HCT116 (cell line): ENCODE measurements around the gene PRRT1. TPM values are rescaled to one million over a fixed set of nuclear protein-coding genes. Genes with fewer than 3 reads are reported as not detected.

ENCODE experiments used
- ATAC-seq: fragments of 200-7000 bp; cut with Tn5 transposase; 2 replicates; pipeline ENCODE4 v1.9.1; 2020; ENCODE audit warnings: mild to moderate bottlenecking, moderate library complexity
- BruUV-seq: library from RNA; stranded (reverse); fragments of 400-500 nt; replicated peaks from 2 replicates; lab custom pipeline; 2021; lab: Mats Ljungman, UMichigan
- CTCF ChIA-PET: fragments of 300-600 bp; sonication (Branson Sonifier 250); formaldehyde crosslinking; loops from one replicate; lab custom pipeline; 2021; ENCODE audit warnings: antibody characterized with exemption; lab: Charles Lee
- POLR2A ChIA-PET: fragments of 300-600, 350-600 bp; sonication (Branson Sonifier 250); formaldehyde crosslinking; loops from one replicate; lab custom pipeline; 2021; ENCODE audit warnings: antibody characterized with exemption; lab: Charles Lee
- RAD21 ChIA-PET, 2 experiments: fragments of 300-600 bp; sonication (Branson Sonifier 250); formaldehyde crosslinking; loops; one replicate each; lab custom pipeline; 2023; ENCODE audit warnings: low total read pairs in 2 of 2; ENCODE audit not compliant: uncharacterized antibody in 2 of 2, unreplicated experiment in 2 of 2, low non-redundant PET in 1 of 2; lab: Charles Lee
- DNase-seq: peaks from one replicate; pipeline ENCODE4 v3.0.0-alpha.2; 2010; ENCODE audit warnings: low read depth, low spot score
- H2AFZ ChIP-seq: fragments of 200-600 bp; shearing (Covaris generic), sonication (generic); 2 replicates; pipeline ENCODE4 v1.6.1; 2017; ENCODE audit warnings: low read depth, mixed run types, mixed read lengths, antibody characterized with exemption, low read length; ENCODE audit not compliant: poor library complexity, severe bottlenecking
- H3K27ac ChIP-seq: 2 replicates; pipeline ENCODE4 v1.5.1; 2012; ENCODE audit warnings: low read depth, low read length
- H3K27me3 ChIP-seq: fragments of 200-600 bp; sonication (generic); 2 replicates; pipeline ENCODE4 v1.6.1; 2016; ENCODE audit warnings: mixed run types, low read length, mixed read lengths; ENCODE audit not compliant: insufficient read depth
- H3K36me3 ChIP-seq, 2 experiments: fragments of 200-500 bp in 1 of 2; fragments of 200-600 bp in 1 of 2; sonication (Bioruptor generic) in 1 of 2; sonication (generic) in 1 of 2; 2 replicates each; pipeline versions ENCODE4 v1.5.1 to v1.6.1; 2014 to 2016; ENCODE audit warnings: low read length in 2 of 2, inconsistent platforms in 1 of 2, mixed read lengths in 1 of 2, mixed run types in 1 of 2; ENCODE audit not compliant: insufficient read depth in 2 of 2, control insufficient read depth in 1 of 2
- H3K4me1 ChIP-seq, 2 experiments: fragments of 200-600 bp in 1 of 2; sonication (generic) in 1 of 2; 2 replicates each; pipeline versions ENCODE4 v1.5.1 to v1.6.1; 2012 to 2017; ENCODE audit warnings: low read length in 2 of 2, inconsistent platforms in 1 of 2, mild to moderate bottlenecking in 1 of 2, mixed read lengths in 1 of 2, mixed run types in 1 of 2, moderate library complexity in 1 of 2; ENCODE audit not compliant: insufficient read depth in 2 of 2, control insufficient read depth in 1 of 2
- H3K4me2 ChIP-seq: fragments of 200-600 bp; sonication (generic); 2 replicates; pipeline ENCODE4 v1.6.1; 2017; ENCODE audit warnings: mixed run types, low read length, mixed read lengths
- H3K4me3 ChIP-seq, 2 experiments: fragments of 200-600 bp in 1 of 2; sonication (generic) in 1 of 2; replicated peaks in 1 of 2; 2 replicates each; pipeline ENCODE4 v1.5.1; 2011 to 2016; ENCODE audit warnings: low read length in 2 of 2, control low read depth in 1 of 2, low read depth in 1 of 2, mild to moderate bottlenecking in 1 of 2, mixed read lengths in 1 of 2, mixed run types in 1 of 2
- H3K79me2 ChIP-seq: fragments of 200-600 bp; sonication (generic); 2 replicates; pipeline ENCODE4 v1.6.1; 2017; ENCODE audit warnings: mild to moderate bottlenecking, mixed run types, low read length, moderate library complexity, mixed read lengths; ENCODE audit not compliant: insufficient read depth
- H3K9ac ChIP-seq: fragments of 200-600 bp; sonication (generic); 2 replicates; pipeline ENCODE4 v1.6.1; 2016; ENCODE audit warnings: low read length, mixed read lengths
- H3K9me2 ChIP-seq: fragments of 200-600 bp; sonication (generic), shearing (Covaris generic); 2 replicates; pipeline ENCODE4 v1.6.1; 2017; ENCODE audit warnings: mixed run types, mild to moderate bottlenecking, moderate library complexity; ENCODE audit not compliant: insufficient read depth
- H3K9me3 ChIP-seq, 2 experiments: fragments of 200-500 bp in 1 of 2; fragments of 200-600 bp in 1 of 2; sonication (Bioruptor generic) in 1 of 2; sonication (generic) in 1 of 2; 2 replicates each; pipeline ENCODE4 v1.6.1; 2014 to 2017; ENCODE audit warnings: low read length in 2 of 2, mixed read lengths in 2 of 2, inconsistent platforms in 1 of 2, low read depth in 1 of 2, mild to moderate bottlenecking in 1 of 2, mixed run types in 1 of 2, moderate library complexity in 1 of 2; ENCODE audit not compliant: control insufficient read depth in 1 of 2, insufficient read depth in 1 of 2
- H4K20me1 ChIP-seq: fragments of 200-600 bp; sonication (generic), shearing (Covaris generic); 2 replicates; pipeline ENCODE4 v1.6.1; 2017; ENCODE audit warnings: mixed run types, mild to moderate bottlenecking, moderate library complexity; ENCODE audit not compliant: insufficient read depth
- ATF3 ChIP-seq: IDR thresholded peaks from 2 replicates; pipeline ENCODE4 v1.6.1; 2012
- CEBPB ChIP-seq: IDR thresholded peaks from 2 replicates; pipeline ENCODE4 v1.6.1; 2012; ENCODE audit warnings: low read depth
- CTCF ChIP-seq, 3 experiments: fragments of 200-600 bp in 1 of 3; sonication (generic) in 1 of 3; IDR thresholded peaks in 2 of 3; conservative IDR thresholded peaks in 1 of 3; 2 replicates each; pipeline ENCODE4 v1.5.1; 2012 to 2017; ENCODE audit warnings: low read depth in 2 of 3, low read length in 2 of 3, antibody characterized with exemption in 1 of 3, borderline replicate concordance in 1 of 3, control low read depth in 1 of 3, mild to moderate bottlenecking in 1 of 3, mixed read lengths in 1 of 3, mixed run types in 1 of 3, moderate library complexity in 1 of 3; ENCODE audit not compliant: insufficient read depth in 1 of 3
- EGR1 ChIP-seq: IDR thresholded peaks from 2 replicates; pipeline ENCODE4 v1.6.1; 2012; ENCODE audit warnings: low read depth
- EZH2 ChIP-seq: fragments of 200-600 bp; sonication (generic); IDR thresholded peaks from 2 replicates; pipeline ENCODE4 v1.6.1; 2017; ENCODE audit warnings: antibody characterized with exemption, mixed run types
- EZH2phosphoT487 ChIP-seq: fragments of 200-600 bp; IDR thresholded peaks from 2 replicates; pipeline ENCODE4 v1.6.1; 2018; ENCODE audit warnings: antibody characterized with exemption, borderline replicate concordance
- FOSL1 ChIP-seq: IDR thresholded peaks from 2 replicates; pipeline ENCODE4 v1.6.1; 2012; ENCODE audit warnings: low read depth
- MAX ChIP-seq: IDR thresholded peaks from 2 replicates; pipeline ENCODE4 v1.6.1; 2012
- POLR2AphosphoS5 ChIP-seq: IDR thresholded peaks from 2 replicates; pipeline ENCODE4 v1.6.1; 2011; ENCODE audit warnings: mild to moderate bottlenecking, low read depth, low read length, moderate library complexity
- RAD21 ChIP-seq: IDR thresholded peaks from 2 replicates; pipeline ENCODE4 v1.6.1; 2012; ENCODE audit warnings: low read depth, mild to moderate bottlenecking
- REST ChIP-seq: IDR thresholded peaks from 2 replicates; pipeline ENCODE4 v1.6.1; 2012; ENCODE audit warnings: low read depth
- SIN3A ChIP-seq: IDR thresholded peaks from 2 replicates; pipeline ENCODE4 v1.6.1; 2012; ENCODE audit warnings: low read depth
- SP1 ChIP-seq: IDR thresholded peaks from 2 replicates; pipeline ENCODE4 v1.6.1; 2012; ENCODE audit warnings: low read depth
- SRF ChIP-seq: IDR thresholded peaks from 2 replicates; pipeline ENCODE4 v1.6.1; 2012; ENCODE audit warnings: low read depth
- YY1 ChIP-seq: IDR thresholded peaks from 2 replicates; pipeline ENCODE4 v1.6.1; 2011; ENCODE audit warnings: low read length, low read depth, moderate library complexity, mild to moderate bottlenecking; ENCODE audit not compliant: insufficient replicate concordance; ENCODE audit errors: extremely low read depth
- ZNF274 ChIP-seq: fragments of 200-500 bp; sonication (Bioruptor generic); IDR thresholded peaks from 2 replicates; pipeline ENCODE4 v1.6.1; 2014; ENCODE audit warnings: mild to moderate bottlenecking, low read depth, low read length, inconsistent platforms
- intact Hi-C: fragments of 100-400 bp; cut with micrococcal nuclease; formaldehyde crosslinking; loops from 2 replicates; pipeline ENCODE4 v1.10.0; 2022
- total RNA-seq: library from RNA; stranded (reverse); gene quantifications from one replicate; pipeline ENCODE4 v1.2.1, GENCODE V29; 2021; ENCODE audit not compliant: unreplicated experiment

The PRRT1 gene
- total RNA-seq, 1 experiment from 2014 or later = 6.1 TPM

- no peaks in the 10 kb centered on the region for H3K9me2 ChIP-seq
- peaks cover 24 to 31% of the 10 kb centered on the region in 2 experiments for H3K4me1 ChIP-seq
- no peak for DNase-seq
- H3K27me3 ChIP-seq = no peaks in the 10 kb centered on the region
- H4K20me1 ChIP-seq = no peaks in the 10 kb centered on the region
- RAD21 ChIA-PET = interaction anchor here in 1 of 2 experiments (0.6 kb wide), 1 partner anchor 445 kb away, joined by 4 read pairs; no protein-coding TSS in a partner anchor
- H3K9ac ChIP-seq = peak overlapping the region; percentile 93
- no peak for ATAC-seq
- CTCF ChIA-PET = interaction anchor here (1.1 to 1.8 kb wide), 4 partner anchors 8 to 68 kb away, joined by 3 to 18 read pairs (median 4); no protein-coding TSS in a partner anchor
- peak overlapping the region; percentile 86 for H3K4me2 ChIP-seq
- H3K9me3 ChIP-seq = no peaks in the 10 kb centered on the region
- intact Hi-C loops = no loop called here
- H2AFZ ChIP-seq = no peak overlapping the region
- H3K4me3 ChIP-seq = peak overlapping the region; percentile 94 to 100
- peak overlapping the region; percentile 83 for H3K27ac ChIP-seq
- POLR2A ChIA-PET = interaction anchor here (1.2 to 1.9 kb wide), 4 partner anchors 17 to 68 kb away, joined by 3 to 10 read pairs (median 4); partner anchors contain the start of gene PBX2
- peaks cover 0 to 2% of the 10 kb centered on the region in 2 experiments; a peak in 1 of 4 replicates for H3K36me3 ChIP-seq
- BruUV-seq = no TSS peak
- no peak for TF ChIP-seq MAX
- no peak for TF ChIP-seq REST
- no peak for TF ChIP-seq EGR1
- no peak for TF ChIP-seq YY1
- no peak for TF ChIP-seq ZNF274
- no peak for TF ChIP-seq CEBPB
- no peak for TF ChIP-seq FOSL1
- no peak for TF ChIP-seq CTCF (IDR thresholded peaks at IDR 0.05 in 2 of 3, conservative IDR thresholded peaks at IDR 0.05 in 1 of 3; ENCODE audit: borderline replicate concordance in 1 of 3, insufficient read depth in 1 of 3, low read depth in 2 of 3, low read length in 2 of 3)
- no peak for TF ChIP-seq POLR2AphosphoS5
- TF ChIP-seq SIN3A = no peak
- TF ChIP-seq EZH2 = no peak
- no peak for TF ChIP-seq SP1
- no peak for TF ChIP-seq SRF
- no peak for TF ChIP-seq ATF3
- no peak for TF ChIP-seq EZH2phosphoT487
- no peak for TF ChIP-seq RAD21
- H3K79me2 ChIP-seq = peaks cover 27% of the 10 kb centered on the region
These were observed 24.4 kb downstream of the PRRT1 start for GRCh38 chr6:32127409-32127716.
